HG03575 (cell line): ENCODE data around the gene PLCL2.

Experiments
- ATAC-seq: cut with Tn5 transposase; IDR thresholded peaks from one replicate; pipeline ENCODE4 v1.9.1; 2021; ENCODE audit not compliant: unreplicated experiment, insufficient number of reproducible peaks, low FRiP score; ENCODE audit errors: extremely low read depth

Gene PLCL2

GRCh38 chr3:16993227-16993626 is 108.5 kb downstream of the PLCL2 start:
- ATAC-seq = no peak

- ATAC-seq = no peak
Measured at GRCh38 chr3:16994854-16995525, 110.2 kb downstream of the PLCL2 start.

- ATAC-seq = no peak
Measured at GRCh38 chr3:16995601-16996000, 110.8 kb downstream of the PLCL2 start.

- no peak for ATAC-seq
Measured at GRCh38 chr3:16998236-16998923, 113.6 kb downstream of the PLCL2 start.

- ATAC-seq = no peak
Measured at GRCh38 chr3:16999161-16999560, 114.4 kb downstream of the PLCL2 start.

GRCh38 chr3:16999871-17000270 is 115.1 kb downstream of the PLCL2 start:
- ATAC-seq = no peak

- no peak for ATAC-seq
Measured at GRCh38 chr3:17003457-17003856, 118.7 kb downstream of the PLCL2 start.

- no peak for ATAC-seq
Measured at GRCh38 chr3:17006132-17006852, 121.5 kb downstream of the PLCL2 start.

GRCh38 chr3:17007284-17007683 is 122.5 kb downstream of the PLCL2 start:
- ATAC-seq = no peak

- ATAC-seq = no peak
Measured at GRCh38 chr3:17009826-17010225, 125.1 kb downstream of the PLCL2 start.

- ATAC-seq = no peak
Measured at GRCh38 chr3:17011728-17012338, 127.1 kb downstream of the PLCL2 start.

GRCh38 chr3:17013050-17013449 is 128.3 kb downstream of the PLCL2 start:
- ATAC-seq = no peak

- ATAC-seq = no peak
Measured at GRCh38 chr3:17013571-17013970, 128.8 kb downstream of the PLCL2 start.

- ATAC-seq = no peak
Measured at GRCh38 chr3:17014284-17014683, 129.5 kb downstream of the PLCL2 start.

GRCh38 chr3:17014709-17015108 is 130.0 kb downstream of the PLCL2 start:
- no peak for ATAC-seq

GRCh38 chr3:17021614-17022013 is 136.9 kb downstream of the PLCL2 start:
- ATAC-seq = no peak

GRCh38 chr3:17023006-17023664 is 138.4 kb downstream of the PLCL2 start:
- ATAC-seq = no peak

- ATAC-seq = no peak
Measured at GRCh38 chr3:17025594-17026139, 140.9 kb downstream of the PLCL2 start.

- ATAC-seq = no peak
Measured at GRCh38 chr3:17027318-17027717, 142.6 kb downstream of the PLCL2 start.
